Measurements from ENCODE around the gene TAC4.

TAC4 gene

DNA sequence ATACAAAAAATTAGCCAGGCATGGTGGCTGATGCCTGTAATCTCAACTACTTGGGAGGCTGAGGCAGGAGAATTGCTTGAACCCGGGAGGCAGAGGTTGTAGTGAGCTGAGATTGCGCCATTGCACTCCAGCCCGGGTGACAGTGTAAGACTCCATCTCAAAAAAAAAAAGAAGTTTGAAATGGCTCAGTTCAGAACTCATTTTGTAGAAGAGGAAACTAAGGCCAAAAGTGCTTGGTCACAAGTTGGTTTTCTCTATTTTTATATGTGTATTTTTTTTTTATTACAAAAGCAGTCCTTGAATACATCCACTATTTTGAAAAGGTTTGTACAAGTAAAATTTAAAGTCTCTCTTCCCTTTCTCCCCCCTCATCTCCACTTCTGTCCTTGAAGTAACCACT, 5.5 kb downstream of the TAC4 start:
- DNase-seq, result no peak

DNA sequence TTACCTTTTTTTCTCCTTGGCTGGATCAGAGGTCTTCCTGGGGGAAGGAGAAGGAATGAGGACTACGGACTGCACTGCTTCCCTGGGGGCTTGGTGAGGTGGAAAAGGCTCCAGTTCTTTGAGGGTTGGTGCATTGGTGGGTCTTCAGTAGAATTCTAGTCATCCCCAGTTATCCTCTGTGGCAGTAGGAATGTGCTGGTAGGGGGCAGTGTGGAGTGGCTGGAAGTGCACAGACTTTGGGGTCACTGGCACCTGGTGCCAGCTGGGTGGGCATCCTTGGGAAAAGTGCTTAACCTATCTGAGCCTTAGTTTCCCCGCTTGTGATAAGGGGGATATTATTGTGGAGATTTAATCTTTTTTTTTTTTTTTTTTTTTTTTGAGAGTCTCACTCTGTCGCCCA, 6.3 kb downstream of the TAC4 start:
- DNase-seq, result no peak

DNA sequence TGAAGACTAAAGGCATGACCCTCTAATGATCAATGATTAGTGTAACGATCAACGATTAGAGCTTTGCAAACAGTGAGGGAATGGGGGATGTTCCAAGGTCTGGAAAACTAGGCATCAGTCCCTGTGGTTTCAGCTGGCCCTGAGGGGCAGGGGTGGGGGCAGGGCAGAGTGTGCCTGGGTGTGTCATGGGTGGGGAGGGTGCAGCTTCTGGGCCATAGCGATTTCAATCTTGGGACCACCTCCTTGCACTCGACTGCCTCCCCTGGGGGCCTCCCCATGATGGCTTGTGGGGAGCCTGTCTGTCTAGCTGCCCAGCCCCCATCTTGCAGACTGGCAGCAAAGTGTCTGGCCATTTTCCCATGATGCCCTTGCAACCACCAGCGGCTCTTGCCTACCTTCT, 8.4 kb downstream of the TAC4 start:
- DNase-seq, result no peak

DNA sequence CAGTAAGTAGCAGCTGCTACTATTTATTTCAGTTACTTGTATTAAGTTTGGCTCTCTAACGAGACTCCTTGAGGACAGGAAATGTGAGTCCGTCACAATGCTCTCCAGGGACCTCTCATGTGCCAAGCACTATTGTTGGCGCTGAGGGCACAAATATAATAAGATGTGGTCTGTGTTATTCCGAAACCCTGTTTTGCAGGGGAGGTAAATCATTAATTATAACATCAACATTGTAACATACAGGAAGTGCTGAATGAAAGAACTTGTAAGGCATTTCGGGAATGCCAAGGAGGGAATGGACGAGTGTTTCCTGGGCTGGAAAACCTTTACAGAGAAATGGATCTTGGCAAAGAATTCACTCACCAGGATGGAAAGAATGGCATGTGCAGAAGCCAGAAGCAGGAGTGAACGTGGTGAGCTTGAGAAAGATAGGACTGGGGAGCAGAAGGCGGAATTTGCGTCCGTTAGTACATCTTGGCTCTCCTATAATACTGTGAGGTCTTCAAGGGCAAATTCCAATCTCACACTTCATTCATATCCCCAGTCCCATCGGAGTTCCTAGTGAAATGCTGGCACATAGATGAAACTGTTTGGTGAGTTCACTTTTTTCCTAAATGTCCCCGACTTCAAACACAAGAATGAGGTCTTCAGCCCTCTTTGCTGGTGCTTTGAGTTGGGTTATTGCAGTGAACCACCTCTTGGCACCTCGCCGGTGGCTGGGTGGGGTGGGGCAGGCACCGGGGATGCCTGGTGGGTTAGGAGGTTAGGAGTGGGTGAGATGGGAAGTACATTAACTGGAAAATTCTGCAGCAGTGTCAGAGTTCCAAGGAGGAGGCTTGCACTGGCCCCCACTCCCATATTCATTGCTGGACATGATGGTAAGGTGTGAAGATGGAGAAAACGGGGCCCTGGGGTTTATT, 11.5 kb downstream of the TAC4 start:
- DNase-seq, result no peak

DNA sequence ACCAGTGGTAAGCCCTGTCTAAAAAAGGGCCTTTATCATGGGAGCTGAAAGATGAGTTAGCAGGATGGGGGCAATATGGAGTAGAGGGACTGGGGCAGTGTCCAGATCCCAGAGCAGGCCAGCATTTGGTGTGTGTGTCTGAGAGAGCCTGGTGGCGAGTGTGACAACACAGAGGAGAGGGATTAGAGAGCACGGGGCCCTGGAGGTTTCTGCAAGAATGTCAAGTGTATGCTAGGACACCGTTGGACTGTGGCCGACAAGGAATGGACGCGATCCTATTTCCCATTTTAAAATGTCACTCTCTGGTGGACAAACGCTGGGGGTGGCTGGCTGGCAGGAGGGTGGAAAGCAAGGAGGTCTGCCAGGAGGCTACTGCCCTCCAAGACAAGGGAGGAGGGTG, 12.4 kb downstream of the TAC4 start:
- no peak for DNase-seq

DNA sequence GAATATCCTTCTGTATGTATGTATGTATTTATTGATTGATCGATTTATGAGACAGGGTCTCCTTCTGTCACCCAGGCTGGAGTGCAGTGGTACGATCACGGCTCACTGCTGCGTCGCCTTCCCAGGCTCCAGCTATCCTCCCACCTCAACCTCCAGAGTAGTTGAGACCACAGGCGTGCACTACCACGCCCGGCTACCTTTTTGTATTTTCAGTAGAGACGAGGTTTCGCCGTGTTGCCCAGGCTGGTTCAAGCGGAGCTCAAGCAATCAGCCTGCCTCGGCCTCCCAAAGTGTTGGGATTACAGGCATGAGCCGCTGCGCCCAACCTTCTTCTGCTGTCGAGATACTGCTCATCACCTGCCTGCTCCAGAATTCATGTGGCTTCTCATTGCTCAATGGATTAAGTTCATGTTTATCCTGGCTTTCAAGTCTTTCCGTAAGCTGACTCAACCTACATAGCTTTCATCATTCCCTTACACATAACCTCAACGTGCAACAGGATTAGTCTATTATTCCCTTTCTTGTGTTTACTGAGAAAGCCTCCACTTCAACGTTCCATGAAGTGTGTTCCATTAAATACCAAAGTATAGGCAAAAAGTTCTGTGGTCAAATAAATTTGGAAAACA, 13.6 kb downstream of the TAC4 start:
- DNase-seq, result no peak

DNA sequence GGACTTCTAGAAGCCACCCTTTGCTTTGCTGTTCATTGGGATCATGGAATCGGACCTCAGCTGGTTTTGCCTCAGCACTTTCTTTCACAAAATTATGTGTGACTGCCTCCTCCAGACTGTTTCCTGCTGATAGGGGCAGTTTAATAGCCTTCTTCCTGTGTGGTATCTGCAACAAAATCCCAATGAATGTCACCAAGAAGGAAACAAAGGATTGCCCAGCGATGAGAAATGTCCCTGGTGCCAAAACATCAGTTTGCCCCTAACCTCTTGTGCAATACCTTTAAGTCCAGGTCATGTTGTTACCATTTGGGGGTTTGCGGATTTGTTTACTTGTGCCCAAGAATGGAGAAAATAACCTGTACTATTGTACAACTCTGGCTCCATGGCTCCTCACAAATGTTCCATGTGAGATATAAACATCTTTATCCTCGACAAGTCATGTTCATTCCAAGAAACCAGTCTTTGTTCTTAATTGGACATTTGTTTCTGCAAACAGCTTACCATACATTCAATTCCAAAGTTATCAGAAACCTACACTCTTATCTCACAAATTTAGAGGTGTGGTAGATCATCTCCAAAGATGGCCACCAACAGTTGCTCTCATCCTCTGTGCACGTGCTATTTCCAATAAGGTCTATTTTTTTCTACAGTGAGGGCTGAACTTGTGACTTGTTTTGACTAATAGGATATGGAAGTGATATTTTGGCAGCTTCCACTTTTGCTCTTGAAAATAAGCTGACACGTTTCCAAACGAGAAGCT, 14.8 kb downstream of the TAC4 start:
- peak; percentile 52 for DNase-seq

DNA sequence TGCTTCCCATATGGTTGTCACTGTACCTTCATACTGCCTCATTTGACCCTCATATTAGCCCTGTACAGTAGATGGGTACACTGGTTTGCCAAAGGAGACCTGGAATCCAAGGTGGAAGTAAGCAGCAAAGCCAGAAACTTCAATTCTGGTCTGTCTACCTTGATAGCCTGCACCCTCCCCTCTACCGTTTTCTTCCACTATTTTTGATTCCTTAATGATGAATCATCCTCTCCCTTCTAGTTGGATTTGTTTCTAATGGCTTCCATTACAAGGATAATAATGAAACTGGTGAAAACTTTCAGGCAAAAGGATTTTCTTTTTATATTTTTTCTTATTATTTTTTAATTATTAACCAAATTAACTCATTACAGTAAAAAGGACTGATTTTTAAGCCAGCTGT, 17.3 kb downstream of the TAC4 start:
- DNase-seq, result no peak

DNA sequence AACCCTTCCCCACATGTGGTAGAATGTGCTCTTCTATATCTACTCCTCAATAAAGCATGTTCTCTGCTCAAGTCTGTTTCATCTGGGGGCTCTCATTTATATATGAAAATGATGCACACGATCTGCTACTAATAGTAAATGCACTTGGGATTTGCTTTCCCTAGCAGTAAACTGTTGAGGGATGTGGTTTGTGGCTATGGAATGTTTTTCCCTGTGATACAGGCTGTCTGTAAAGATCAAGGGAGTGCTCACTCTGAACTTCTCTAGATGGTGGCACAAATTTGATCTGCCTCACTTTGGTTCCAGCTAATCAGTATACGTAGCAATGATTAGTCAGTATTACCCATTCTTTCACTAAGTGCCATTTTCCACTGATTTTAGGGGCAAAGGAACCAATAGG, 18.8 kb downstream of the TAC4 start:
- DNase-seq, result no peak

DNA sequence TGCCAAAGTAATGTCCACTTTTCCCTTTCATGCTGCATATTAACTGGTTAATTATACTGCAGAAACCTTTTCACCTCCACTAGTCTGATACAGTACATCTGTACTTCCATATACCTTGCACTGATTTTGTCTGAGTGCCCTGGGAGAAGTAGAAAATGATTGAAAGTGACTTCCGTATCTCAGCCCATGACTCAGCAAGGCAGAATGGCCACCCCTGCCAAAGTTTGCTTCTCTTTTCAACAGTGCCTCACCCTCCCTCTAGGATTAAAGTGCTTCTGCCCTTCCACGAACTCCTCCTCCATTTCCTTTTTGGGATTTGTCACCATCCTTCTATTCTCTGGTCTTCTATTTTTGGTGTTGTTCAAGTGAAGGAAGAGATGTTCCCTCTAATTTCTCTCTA, 19.5 kb downstream of the TAC4 start:
- peak; percentile 53 for DNase-seq

DNA sequence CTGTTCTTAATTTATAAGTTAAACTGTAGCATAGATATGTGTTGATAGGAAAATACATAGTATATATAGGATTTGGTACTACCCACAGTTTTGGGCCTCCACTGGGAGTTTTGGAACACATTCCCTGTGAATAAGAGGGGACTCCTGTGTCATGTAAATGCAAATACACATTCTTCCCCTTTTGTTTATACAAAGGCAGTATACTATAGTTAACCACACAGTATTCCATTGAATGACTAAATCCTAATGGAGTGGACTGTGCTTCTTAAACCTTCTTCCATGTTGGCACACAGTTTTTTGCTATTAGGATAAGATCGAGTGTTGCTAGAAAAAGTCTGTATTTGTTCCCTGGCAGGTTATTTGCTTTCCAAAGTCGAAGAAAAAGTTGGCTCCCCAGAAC, 22.2 kb downstream of the TAC4 start:
- DNase-seq, result no peak

DNA sequence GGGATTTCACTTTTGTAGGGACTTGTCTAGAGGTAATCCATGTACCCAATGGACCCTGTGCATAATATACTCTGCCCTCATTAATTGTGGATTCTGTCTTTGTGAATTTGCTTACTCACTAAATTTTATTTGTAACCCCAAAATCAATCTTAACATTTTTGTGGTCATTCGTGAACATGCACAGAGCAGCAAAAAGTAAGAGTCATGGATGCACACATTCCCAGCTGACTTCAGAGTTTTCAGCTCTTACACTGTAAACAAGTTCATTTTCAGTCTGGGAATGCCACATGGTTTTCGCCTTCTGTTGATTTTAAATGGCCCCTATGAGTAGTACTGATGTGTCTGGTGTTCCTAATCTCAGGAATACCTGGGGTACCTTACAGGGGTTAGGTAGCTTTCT, 24.3 kb downstream of the TAC4 start:
- DNase-seq, result no peak

DNA sequence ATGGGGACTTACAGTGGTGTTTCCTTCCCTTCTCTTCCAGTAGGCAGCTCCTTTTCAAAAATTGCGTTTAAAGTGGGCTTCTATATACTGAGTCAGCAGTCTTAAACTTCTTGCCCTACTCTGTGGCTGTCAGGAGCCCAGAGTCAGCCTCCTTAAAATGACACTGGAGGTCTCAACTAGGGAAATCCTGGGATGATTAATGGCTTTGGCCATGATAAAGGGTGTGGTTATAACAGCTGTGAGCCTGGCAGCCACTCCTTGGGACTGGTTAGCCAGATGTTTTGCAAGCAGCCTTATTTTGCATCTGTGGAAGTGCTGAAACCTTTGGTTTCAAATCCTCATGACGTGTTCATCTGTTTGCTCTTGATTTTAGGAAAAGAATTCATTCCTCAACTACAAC, 25.0 kb downstream of the TAC4 start:
- peak; percentile 86 for DNase-seq

DNA sequence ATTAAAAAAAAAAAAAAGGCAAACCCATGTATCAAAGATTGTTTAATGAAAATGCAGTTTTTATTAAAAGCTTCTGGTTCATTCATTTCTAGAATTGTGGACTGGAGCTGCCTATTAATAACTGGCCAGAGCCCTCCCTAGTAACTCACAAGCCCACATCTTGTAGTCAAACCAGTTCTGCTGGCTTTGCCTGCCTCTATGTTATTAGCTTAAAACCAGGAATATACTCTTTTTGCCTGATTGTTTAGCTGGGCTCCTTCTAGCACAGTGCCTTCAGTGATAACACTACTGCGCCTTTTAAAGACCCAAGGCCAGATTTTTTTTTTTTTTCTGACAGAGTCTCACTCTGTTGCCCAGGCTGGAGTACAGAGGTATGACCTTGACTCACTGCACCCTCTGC, 26.0 kb downstream of the TAC4 start:
- no peak for DNase-seq

DNA sequence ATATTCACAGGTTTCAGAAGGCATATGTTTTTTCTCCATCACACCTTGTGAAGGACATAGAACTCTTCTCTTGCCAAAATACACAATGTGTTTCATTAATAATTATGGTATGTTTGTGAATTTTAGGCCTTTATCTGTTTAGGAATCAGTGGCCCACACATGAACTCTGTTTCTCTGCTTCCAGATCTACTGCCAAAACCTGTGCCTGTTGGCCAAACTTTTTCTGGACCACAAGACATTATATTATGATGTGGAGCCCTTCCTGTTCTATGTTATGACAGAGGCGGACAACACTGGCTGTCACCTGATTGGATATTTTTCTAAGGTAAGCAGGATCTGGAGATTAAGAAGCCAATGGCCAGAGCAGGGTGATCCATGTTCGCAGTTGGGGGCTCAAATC, 26.4 kb downstream of the TAC4 start:
- DNase-seq, result no peak

DNA sequence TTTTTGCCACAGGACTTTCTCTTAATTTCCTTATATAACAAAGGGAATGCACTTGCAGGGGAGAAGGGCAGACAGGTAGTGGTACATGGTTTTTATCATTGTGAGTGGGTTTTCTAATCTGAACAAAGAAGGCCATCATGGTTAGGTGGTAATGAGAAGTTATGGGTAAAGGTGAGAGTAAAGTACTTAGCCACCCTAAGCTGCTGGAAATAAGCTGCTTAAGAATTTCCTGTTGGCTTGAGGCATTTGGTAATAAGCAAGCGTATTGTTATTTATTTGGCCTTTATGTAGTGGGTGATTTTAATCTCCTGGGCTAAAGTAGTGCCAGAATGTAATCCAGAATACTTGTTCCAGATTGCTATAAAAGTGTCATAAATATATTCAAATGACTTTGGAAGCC, 27.1 kb downstream of the TAC4 start:
- DNase-seq, result no peak

DNA sequence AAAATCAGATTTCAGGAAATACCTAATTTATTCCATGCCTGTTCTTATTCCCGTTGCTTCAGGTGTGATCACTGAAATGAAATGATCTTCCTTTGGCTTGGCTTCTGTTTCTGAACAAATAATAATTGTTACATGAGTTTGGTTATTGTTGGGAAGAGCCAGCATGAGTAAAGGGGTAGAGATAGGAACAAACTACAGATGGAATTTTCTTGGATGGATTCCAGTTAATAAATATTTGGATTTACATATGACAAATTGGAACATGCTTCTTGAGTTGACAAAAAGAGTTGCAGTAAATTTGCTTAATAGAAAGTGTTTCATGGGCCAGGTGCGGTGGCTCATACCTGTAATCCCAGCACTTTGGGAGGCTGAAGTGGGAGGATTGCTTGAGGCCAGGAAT, 28.2 kb downstream of the TAC4 start:
- no peak for DNase-seq

DNA sequence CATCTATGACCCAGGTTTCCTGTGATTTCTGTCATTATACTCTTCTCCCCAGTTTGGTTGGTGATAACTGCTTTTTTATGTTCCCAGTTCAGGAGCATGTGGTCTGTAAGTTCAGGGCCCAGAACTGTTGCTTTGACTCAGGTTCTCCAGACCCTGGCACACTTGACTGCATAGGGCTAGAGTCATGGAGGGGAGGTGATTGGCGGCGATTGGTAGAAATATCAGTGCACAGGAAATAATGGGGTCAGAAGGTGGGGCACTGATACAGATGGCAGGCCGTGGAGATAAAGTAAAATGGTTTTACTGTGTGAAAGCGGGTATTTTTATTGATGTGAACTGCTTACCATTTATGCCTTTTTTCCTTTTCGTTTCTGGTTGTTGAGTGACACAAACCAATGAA, 28.7 kb downstream of the TAC4 start:
- no peak for DNase-seq

DNA sequence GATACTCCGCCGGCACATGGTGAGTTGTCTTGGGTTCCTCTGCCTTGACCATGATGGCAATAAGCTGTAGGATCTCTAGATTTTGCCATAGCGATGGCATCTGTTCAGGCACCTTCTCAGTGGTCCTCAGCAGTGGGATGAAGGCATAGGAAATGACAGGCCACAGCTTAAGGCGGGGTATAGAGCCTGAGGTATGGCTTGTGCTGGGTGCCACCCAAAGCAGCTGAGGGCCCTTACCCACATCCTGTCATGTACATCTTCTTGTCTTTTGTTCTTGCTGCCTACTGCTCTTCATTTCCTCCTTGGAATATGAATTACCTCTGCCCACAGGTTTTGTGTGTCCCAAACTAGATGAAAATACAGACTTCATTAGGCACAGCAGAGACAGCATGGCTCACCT, 29.9 kb downstream of the TAC4 start:
- no peak for DNase-seq

DNA sequence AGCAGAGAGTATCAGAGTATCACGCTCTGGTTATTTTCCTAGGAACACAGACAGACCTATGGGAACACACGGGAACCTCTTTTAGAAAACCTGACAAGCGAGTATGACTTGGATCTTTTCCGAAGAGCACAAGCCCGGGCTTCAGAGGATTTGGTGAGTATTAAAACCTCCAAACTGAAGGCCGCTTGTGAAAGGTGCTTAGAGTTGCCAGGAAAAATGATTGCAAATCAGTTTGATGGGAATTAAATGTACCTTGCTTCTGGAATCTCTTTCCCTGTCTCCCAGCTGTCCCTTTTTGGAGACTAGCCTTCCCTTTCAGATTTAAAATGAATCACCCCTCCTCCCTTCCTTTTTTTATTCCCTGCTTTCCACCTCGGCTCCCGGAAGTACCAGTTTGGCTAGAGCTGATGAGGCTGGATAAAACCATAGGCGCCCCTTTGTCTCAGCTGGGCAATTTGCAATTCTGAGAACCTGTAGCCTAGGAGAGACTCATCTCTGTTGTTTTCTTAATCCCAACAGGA, 32.0 kb downstream of the TAC4 start:
- no peak for DNase-seq

DNA sequence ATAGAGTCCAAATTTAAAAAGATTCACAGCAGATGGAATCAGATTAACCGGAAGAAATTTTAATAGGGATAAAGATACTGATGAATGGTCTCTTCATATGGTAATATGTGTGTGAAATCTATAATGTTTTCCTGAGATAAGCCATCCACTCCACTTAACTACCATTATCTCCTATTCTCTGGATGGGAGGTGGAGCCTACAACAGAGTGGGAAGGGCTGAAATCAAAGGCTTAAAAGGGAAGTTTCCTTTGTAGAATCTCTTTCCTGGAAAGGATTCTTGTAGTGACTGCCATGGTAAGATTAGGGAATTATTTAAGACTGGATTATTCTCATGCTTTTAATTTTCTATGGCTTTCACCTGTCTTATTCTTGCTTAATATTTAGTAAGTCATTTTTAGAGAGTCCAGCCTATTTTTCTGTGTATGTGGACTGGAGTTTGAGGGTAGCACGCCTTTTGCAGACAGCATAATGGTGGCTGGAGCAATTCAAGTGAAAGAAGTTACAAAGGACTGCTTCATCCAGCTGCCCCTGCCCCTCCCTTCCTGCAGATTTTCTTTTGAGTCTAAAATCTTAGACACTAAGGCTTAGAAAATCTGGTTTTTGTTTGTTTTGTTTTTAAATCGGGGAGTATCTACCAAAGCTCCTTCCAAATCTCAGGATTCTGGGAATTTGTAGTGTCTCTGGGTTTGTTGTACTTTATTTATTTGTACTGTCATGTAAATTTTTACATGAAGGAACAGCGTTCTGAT, 32.9 kb downstream of the TAC4 start:
- DNase-seq, result no peak

DNA sequence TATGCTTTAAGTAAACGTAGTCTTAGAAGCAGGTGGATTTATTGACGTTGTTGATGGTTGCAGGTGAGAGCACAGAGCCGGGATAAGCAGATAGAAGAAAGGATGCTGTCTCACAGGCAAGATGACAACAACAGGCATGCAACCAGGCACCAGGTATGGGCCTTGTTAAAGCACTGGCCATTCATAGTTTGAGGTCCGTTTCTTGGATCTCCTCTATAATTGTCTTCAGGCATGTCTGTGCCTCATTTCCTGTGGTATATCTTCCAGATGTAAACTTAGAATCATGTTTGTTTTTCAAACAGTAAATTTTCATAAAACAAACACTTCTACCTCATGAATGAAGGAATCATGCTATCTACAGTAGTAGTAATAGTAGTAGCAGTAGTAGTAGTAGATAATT, 38.8 kb downstream of the TAC4 start:
- DNase-seq, result no peak

DNA sequence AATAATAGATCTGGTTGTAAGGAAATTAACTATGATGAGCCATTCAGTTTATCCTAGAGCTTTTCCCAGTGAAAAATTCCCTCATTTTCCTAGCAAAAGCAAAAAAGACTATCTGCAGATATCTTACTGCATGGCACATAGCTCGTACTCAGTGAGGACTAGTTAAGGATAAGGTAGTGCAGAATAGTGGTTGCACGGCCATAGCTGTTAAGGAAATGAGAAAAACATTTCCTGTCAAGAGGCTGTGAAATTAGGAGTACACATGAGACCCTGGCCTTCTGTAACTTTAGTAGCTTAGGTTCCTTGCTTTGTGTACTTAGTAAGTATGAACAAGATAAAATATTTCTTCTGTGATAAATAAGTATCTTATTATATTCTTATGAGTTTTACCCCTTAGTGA, 49.1 kb downstream of the TAC4 start:
- no peak for DNase-seq

Data from suppressor macrophage treated with lipopolysaccharide for 4 hours (primary cell).